ENCODE data around the gene GATAD2A.

Gene GATAD2A

GRCh38 chr19:19490214-19490968 is 84.9 kb downstream of the GATAD2A start:
- peak; percentile 77 for DNase-seq (ENCODE audit: low read depth)

GRCh38 chr19:19491321-19492025 is 86.0 kb downstream of the GATAD2A start:
- DNase-seq (ENCODE audit: low read depth): no peak

GRCh38 chr19:19492026-19492610 is 86.6 kb downstream of the GATAD2A start:
- DNase-seq (ENCODE audit: low read depth): no peak

- DNase-seq (ENCODE audit: low read depth): no peak
Observed at GRCh38 chr19:19493841-19494546, 88.5 kb downstream of the GATAD2A start.

GRCh38 chr19:19495614-19496603 is 90.4 kb downstream of the GATAD2A start:
- no peak for DNase-seq (ENCODE audit: low read depth)

GRCh38 chr19:19498255-19498991 is 92.9 kb downstream of the GATAD2A start:
- no peak for DNase-seq (ENCODE audit: low read depth)

- no peak for DNase-seq (ENCODE audit: low read depth)
Observed at GRCh38 chr19:19499272-19499995, 94.0 kb downstream of the GATAD2A start.

- no peak for DNase-seq (ENCODE audit: low read depth)
Observed at GRCh38 chr19:19500975-19501644, 95.6 kb downstream of the GATAD2A start.

GRCh38 chr19:19501798-19502197 is 96.3 kb downstream of the GATAD2A start:
- DNase-seq (ENCODE audit: low read depth): no peak

- DNase-seq (ENCODE audit: low read depth): no peak
Observed at GRCh38 chr19:19502281-19502680, 96.8 kb downstream of the GATAD2A start.

- no peak for DNase-seq (ENCODE audit: low read depth)
Observed at GRCh38 chr19:19502808-19503602, 97.5 kb downstream of the GATAD2A start.

GRCh38 chr19:19504754-19505668 is 99.5 kb downstream of the GATAD2A start:
- no peak for DNase-seq (ENCODE audit: low read depth)

GRCh38 chr19:19505669-19506326 is 100.3 kb downstream of the GATAD2A start:
- no peak for DNase-seq (ENCODE audit: low read depth)

GRCh38 chr19:19506592-19506991 is 101.1 kb downstream of the GATAD2A start:
- no peak for DNase-seq (ENCODE audit: low read depth)

GRCh38 chr19:19507354-19507753 is 101.9 kb downstream of the GATAD2A start:
- no peak for DNase-seq (ENCODE audit: low read depth)

GRCh38 chr19:19508217-19508616 is 102.7 kb downstream of the GATAD2A start:
- no peak for DNase-seq (ENCODE audit: low read depth)

GRCh38 chr19:19510432-19510831 is 105.0 kb downstream of the GATAD2A start:
- DNase-seq (ENCODE audit: low read depth): no peak
